Limb (tissue), 2 donors: ENCODE data around the gene CDH4.

Experiments used
- DNase-seq, 2 donors: peaks; one replicate each; pipeline ENCODE4 v3.0.0-alpha.2; 2016; ENCODE audit errors: extremely low spot score in 2 of 2

Gene CDH4

GRCh38 chr20:61907081-61907891 lies 655.2 kb downstream of the CDH4 start:
- no peak for DNase-seq

- no peak for DNase-seq
Observed at GRCh38 chr20:61908057-61909026, 656.3 kb downstream of the CDH4 start.

- no peak for DNase-seq
Observed at GRCh38 chr20:61909028-61909427, 657.0 kb downstream of the CDH4 start.

- no peak for DNase-seq
Observed at GRCh38 chr20:61909821-61910220, 657.8 kb downstream of the CDH4 start.

GRCh38 chr20:61911824-61912223 lies 659.8 kb downstream of the CDH4 start:
- DNase-seq = no peak

GRCh38 chr20:61912665-61913422 lies 660.8 kb downstream of the CDH4 start:
- DNase-seq = no peak

GRCh38 chr20:61913423-61914225 lies 661.6 kb downstream of the CDH4 start:
- no peak for DNase-seq

- DNase-seq = no peak
Observed at GRCh38 chr20:61915101-61915500, 663.0 kb downstream of the CDH4 start.

- no peak for DNase-seq
Observed at GRCh38 chr20:61916318-61916891, 664.3 kb downstream of the CDH4 start.

- no peak for DNase-seq
Observed at GRCh38 chr20:61917474-61918145, 665.5 kb downstream of the CDH4 start.

GRCh38 chr20:61918548-61918947 lies 666.5 kb downstream of the CDH4 start:
- DNase-seq = no peak

GRCh38 chr20:61919239-61919638 lies 667.2 kb downstream of the CDH4 start:
- no peak for DNase-seq

GRCh38 chr20:61919675-61920365 lies 667.8 kb downstream of the CDH4 start:
- DNase-seq = no peak

GRCh38 chr20:61922411-61922810 lies 670.4 kb downstream of the CDH4 start:
- DNase-seq = no peak

- DNase-seq = no peak
Observed at GRCh38 chr20:61922936-61923335, 670.9 kb downstream of the CDH4 start.

- no peak for DNase-seq
Observed at GRCh38 chr20:61923371-61924166, 671.5 kb downstream of the CDH4 start.

GRCh38 chr20:61924211-61924857 lies 672.3 kb downstream of the CDH4 start:
- no peak for DNase-seq
